NOMO-1 treated with DMSO at 0.1 percent for 48 hours (cell line): Measurements from ENCODE around the gene LCN6.
"Not testable (repeated sequence)": the region's sequence is repeated elsewhere in the genome, so short reads cannot be mapped to it uniquely, and the experiment has no call there.

Source experiments
- DNase-seq: peaks from one replicate; lab custom pipeline; 2025; ENCODE audit not compliant: unreplicated experiment; lab: John Stamatoyannopoulos, UW

The LCN6 gene

DNA sequence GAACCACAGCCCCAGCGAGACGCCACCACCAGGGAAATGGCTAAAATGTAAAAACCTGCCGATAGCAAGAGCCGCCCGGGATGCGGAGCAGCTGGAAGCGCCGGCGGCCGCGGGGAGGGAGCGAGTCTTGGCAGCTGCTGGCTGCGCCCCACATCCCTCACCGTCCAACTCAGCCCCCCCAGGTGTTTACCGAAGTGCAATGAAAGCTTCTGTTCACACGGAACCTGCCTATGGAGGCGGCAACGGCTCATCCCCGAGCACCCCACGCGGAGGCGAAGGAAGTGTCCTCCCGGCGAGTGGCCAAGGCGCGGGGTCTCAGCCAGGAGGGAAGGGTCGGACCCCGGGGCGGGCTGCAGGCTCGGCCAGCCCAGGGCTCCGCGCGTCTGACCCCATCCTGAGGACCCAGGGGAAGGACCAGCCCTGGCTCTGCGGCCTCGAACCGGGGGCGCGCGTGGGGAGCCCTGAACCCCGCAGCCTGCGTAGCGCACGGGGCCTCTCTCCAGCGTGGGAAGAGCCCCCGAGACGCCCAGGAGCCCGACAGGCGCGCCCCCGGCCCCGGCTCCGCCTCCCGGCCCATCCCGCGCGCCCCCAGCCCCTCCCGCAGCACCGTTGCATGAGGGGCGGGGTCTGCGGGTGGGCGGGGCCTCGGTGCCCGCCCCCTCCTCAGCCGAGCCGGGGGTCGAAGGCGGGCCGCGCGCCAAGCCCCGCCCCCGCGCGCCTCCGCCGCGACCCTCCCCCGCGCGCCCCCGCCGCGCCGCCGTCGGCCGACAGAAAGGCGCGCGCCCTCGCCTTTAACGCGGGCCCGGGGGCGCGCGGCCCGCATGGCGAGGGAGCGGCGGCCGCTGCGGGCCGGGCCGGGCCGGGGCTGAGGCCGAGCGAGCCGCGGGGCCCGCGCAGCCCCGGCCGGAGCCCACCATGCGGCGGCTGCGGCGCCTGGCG is 36.3 kb downstream of the LCN6 start, which contains the start of gene DIPK1B:
Gene DIPK1B (plus strand): TSS at position 822 of the 939 bp plus-strand sequence. CDS start 94 bp downstream, at position 916.
- no peak for DNase-seq

DNA sequence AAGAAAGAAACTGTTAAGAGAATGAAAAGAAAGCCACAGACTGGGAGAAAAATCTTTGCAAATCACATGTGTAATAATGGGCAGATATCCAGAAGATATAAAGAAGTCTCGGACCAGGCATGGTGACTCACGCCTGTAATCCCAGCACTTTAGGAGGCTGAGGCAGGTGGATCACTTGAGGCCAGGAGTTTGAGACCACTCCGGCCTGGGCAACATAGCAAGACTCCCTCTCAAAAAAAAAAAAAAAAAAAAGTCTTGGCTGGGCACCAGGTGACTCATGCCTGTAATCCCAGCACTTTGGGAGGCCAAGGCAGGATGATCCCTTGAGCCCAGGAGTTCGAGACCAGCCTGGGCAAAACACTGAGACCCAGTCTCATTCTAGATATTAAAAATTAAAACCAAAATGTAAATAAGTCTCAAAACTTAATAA is 37.1 kb downstream of the LCN6 start:
- not testable (repeated sequence) for DNase-seq

- DNase-seq: no peak
These were observed 37.8 kb downstream of the LCN6 start for GRCh38 chr9:136710543-136710942.

DNA sequence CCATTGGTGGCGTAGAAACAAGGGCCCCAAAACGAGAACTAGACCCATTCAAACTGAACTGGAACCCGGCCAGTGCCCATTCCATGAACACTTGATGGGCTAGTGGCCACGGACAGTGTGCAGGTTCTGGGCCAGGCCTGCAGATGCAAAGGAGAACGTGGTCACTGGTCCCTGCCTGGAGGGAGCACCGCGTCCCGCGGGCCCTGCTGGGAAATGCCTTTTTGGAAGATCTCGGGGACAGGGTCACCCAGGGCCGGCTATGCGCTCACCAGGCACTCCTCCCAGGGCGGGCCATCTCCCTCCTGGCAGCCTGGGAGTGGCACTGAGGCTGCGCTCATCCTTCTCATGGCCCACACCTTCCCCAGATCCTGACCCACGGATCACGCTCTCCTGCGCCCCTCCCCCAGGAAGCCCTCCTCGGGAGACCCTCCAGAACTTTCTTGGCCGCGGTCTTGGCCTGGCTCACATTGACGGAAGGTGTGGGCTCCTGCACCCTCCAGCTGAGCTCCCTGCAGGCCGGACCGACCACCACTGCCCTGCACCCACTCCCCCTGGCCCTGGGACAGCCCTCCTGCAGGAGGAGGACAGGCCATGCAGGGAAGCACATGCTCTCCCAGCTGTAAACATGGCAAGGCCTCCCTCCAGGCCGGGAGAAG is 38.7 kb downstream of the LCN6 start:
- DNase-seq: no peak

GRCh38 chr9:136707849-136708517 is 40.3 kb downstream of the LCN6 start:
- no peak for DNase-seq

DNA sequence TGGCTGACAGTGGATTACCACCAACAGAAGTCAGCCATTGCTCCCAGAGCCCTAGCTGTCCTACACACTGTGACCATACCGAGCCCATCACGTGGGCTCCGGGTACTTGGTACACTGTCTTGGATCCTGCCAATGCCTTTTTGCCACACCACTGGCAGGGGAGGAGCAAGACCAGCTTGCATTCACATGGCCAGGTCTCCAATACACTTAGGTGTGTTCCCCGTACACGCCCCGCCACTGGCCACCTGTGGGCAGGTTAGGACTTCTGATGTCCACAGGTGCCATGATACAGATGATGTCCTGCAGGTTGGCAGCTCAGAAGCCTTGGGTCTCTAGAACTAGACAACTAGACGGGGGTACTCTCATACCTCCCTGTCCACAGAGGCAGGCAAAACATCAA is 41.3 kb downstream of the LCN6 start:
- DNase-seq: no peak

- peak; percentile 61 for DNase-seq
These were observed 42.8 kb downstream of the LCN6 start for GRCh38 chr9:136705564-136705963.

DNA sequence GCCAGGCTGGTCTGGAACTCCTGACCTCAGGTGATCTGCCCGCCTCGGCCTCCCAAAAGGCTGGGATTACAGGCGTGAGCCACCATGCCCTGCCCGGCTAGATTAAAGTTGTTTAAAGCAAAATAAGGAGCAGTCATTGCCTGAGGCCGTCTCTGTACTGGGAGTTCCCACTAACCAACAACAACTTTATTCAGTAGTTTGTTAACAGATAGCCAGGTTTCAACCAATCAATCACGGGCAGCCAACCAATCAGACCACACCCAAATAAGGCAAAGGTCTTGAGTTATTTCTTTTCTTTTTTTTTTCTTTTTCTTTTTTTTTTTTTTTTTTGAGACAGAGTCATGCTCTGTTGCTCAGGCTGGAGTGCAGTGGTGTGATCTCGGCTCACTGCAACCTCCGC is 43.6 kb downstream of the LCN6 start:
- DNase-seq: not testable (repeated sequence)

- DNase-seq: peak; percentile 87
These were observed 45.0 kb downstream of the LCN6 start for GRCh38 chr9:136703276-136703860.

DNA sequence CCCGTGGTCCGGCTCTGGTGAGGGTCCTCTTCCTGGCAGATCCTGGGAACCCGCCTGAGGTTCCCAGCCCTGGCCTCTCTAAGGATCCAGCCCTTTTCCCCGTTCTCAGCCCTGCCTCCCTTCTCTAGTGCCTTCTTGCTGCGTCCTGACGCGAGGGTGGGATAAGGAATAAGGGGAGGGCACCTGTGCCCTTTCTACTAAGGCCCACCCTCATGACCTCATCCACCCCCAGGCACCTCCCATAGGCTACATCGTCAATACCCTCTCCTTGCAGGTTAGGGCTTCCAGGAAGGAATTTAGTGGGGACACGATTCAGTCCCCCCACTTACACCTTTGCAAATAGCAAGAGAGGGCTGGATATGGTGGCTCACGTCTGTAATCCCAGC is 46.7 kb downstream of the LCN6 start:
- DNase-seq: no peak

DNA sequence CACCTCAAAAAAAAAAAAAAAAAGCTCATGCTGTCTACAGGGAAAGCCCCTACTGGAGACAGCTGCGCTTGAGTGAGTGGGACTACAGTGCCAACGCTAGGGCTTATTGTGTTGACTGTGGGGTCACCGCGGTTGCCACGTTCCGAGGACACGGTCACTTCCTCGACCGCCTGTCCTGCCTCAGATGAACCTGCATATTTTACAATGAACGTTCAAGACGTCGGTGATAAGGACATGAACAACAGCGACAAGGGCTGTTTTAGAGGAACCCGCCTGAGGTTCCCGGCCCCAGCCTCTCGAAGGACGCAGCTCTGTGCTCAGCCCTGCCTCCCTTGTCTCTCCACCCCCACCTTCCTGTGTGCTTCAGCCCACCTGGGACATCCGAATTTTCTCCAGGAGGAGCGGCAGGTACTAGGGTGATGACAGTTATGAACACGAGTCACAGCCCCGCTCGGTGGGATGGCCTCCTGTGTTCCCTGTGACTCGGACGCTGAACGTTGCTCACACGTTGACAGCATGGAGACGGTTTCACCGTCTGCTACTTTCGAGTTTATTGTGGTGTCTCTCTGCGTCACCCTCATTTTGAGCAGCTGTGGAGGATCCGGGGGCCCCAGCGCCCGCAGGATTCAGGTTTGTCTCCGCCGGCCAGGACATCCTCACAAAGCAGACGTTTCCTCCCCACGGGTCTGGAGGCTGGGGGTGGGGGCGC is 47.2 kb downstream of the LCN6 start:
- DNase-seq: no peak

DNA sequence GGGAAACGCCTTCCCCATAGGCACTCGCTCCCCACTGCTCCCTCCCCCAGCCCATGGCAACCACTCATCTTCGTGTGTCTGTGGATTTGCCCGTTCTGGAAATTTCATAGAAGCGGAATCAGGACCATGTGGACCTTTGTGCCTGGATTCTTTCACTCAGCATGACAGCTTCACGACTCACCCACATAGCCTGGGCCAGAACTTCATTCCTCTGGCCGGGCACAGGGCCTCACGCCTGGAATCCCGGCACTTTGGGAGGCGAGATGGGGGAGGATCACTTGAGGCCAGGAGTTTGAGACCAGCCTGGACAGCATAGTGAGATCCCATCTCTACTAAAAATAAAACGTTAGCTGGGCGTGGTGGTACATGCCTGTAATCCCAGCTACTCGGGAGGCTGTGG is 48.0 kb downstream of the LCN6 start:
- DNase-seq: no peak

- DNase-seq: no peak
These were observed 49.6 kb downstream of the LCN6 start for GRCh38 chr9:136698635-136699246.

DNA sequence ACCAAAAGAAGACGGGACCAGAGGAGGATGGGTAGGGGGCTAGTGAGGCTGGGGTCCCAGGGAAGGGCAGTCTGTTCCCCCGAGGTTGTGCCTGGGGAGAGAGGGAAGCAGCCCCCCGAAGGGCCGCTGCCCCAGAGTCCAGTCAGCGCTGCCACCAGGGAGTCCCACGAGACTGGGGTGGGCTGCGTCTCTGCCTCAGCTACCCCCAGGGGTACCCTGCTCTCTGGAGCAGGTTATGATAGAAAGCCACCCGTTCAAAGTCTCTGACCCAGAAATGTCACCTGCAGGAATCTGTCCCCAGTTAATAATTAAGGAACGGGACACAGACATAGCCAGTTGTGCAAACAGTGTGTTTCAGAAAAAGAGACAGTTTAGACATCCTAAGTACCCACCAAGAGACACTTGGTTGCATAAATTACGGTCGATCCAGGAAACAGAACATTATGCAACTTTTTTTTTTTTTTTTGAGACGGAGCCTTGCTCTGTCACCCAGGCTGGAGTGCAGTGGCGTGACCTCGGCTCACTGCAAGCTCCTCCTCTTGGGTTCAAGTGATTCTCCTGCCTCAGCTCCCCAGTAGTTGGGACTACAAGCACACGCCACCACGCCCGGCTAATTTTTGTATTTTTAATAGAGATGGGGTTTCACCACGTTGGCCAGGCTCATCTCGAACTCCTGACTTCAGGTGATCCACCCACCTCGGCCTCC is 50.4 kb downstream of the LCN6 start:
- peak; percentile 95 for DNase-seq

GRCh38 chr9:136697146-136697820 is 51.0 kb downstream of the LCN6 start:
- peak; percentile 34 for DNase-seq

DNA sequence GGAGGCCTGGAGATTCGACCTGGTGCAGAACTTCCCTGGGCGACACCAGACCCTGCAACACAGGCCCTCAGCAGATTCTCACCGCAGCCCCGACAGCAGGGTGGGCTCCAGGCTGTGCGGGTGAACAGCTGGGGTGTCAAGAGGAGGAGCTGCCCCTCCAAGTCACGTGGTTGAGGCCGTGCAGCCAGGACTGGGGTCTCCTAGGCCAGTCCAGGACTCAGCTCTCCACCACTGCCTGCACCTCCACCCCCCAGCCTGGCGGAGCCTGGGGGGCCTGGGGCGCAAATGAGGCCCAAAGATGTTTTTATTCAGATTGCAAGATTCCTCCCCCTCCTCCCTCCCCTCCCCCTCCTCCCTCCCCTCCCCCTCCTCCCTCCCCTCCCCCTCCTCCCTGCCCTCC is 51.8 kb downstream of the LCN6 start:
- DNase-seq: no peak

DNA sequence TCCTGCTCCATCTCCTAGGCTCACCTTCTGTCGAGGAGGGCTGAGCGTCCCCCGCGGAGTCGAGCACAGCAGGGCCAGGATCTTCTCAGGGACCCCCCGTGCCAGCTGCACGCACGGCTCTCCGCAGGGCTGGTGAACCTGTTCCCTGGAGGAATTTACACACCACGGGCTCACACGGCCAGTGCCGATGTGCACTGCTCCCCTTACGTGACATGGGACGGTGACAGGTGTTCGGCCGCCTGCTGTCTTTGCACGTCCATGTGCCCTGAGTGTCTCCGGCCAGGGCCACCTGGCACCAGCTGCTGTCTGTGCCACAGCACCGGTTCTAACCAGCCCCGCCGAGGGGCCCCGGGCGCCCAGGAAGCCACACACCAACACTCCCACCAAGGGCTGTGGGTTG is 52.4 kb downstream of the LCN6 start:
- no peak for DNase-seq

- no peak for DNase-seq
These were observed 52.9 kb downstream of the LCN6 start for GRCh38 chr9:136695435-136695895.

DNA sequence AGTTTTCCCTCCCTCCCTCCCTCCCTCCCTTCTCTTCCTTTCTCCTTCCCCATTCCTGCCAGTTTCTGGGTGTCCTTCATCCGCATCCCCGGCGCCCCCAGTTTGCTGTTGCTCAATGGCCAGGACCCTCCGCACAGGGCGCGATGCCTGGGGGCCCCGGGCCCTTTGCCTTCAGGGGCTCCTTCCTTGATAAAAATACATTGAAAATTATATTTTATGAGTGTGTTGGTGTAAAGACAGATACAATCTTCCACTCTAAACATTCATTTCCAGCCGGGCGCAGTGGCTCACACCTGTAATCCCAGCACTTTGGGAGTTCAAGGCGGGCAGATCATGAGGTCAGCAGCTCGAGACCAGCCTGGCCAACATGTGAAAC is 53.5 kb downstream of the LCN6 start:
- no peak for DNase-seq
